SK-MEL-5 (cell line): ENCODE measurements around the gene LRP1. TPM values are rescaled to one million over a fixed set of nuclear protein-coding genes. Genes with fewer than 3 reads are reported as not detected.

Source experiments
- DNase-seq: peaks from one replicate; pipeline ENCODE4 v3.0.0-alpha.2; 2016; ENCODE audit warnings: low read depth, low spot score
- in situ Hi-C: cut with HindIII; loops from 2 replicates; pipeline ENCODE4 v1.10.0; 2016; ENCODE audit warnings: low sequenced_read_pairs, high pct_unique_total_duplicates, low pct_unique_long_range_greater_than_20kb
- total RNA-seq: library from RNA; depleted of rRNA; stranded (reverse); fragments of >200 nt; shearing (Covaris generic); gene quantifications from 2 replicates; pipeline ENCODE4 v1.2.3, GENCODE V29; 2014

LRP1 gene
- total RNA-seq, 1 experiment from 2014 or later, result 4.2 TPM

GRCh38 chr12:57208631-57209282 is 80.5 kb downstream of the LRP1 start:
- in situ Hi-C loops, result no loop called here
- DNase-seq, result no peak

GRCh38 chr12:57209916-57210315 is 81.6 kb downstream of the LRP1 start:
- no peak for DNase-seq
- in situ Hi-C loops, result no loop called here

GRCh38 chr12:57210461-57210860 is 82.2 kb downstream of the LRP1 start:
- no peak for DNase-seq
- in situ Hi-C loops, result no loop called here

GRCh38 chr12:57210926-57211692 is 82.8 kb downstream of the LRP1 start:
- in situ Hi-C loops, result no loop called here
- DNase-seq, result no peak

GRCh38 chr12:57211791-57212700 is 83.8 kb downstream of the LRP1 start:
- DNase-seq, result no peak
- in situ Hi-C loops, result no loop called here

- in situ Hi-C loops, result no loop called here
- DNase-seq, result no peak
Observed at GRCh38 chr12:57212701-57213057, 84.4 kb downstream of the LRP1 start.

- peak; percentile 90 for DNase-seq
- in situ Hi-C loops, result no loop called here
Observed at GRCh38 chr12:57213058-57213715, 84.9 kb downstream of the LRP1 start.

- DNase-seq, result no peak
- in situ Hi-C loops, result no loop called here
Observed at GRCh38 chr12:57213763-57214397, 85.6 kb downstream of the LRP1 start.

- peak; percentile 80 for DNase-seq
- in situ Hi-C loops, result no loop called here
Observed at GRCh38 chr12:57214398-57214781, 86.1 kb downstream of the LRP1 start.

GRCh38 chr12:57215065-57215464 is 86.8 kb downstream of the LRP1 start:
- in situ Hi-C loops, result no loop called here
- DNase-seq, result no peak

- in situ Hi-C loops, result no loop called here
- peak; percentile 41 for DNase-seq
Observed at GRCh38 chr12:57215668-57216013, 87.4 kb downstream of the LRP1 start.

- in situ Hi-C loops, result no loop called here
Observed at GRCh38 chr12:57216014-57216911, 88.0 kb downstream of the LRP1 start, which contains the start of gene NXPH4. Gene NXPH4, plus strand, starts transcription at chr12:57216794. Its CDS starts 176 bp downstream, at chr12:57216970.

GRCh38 chr12:57216921-57217879 is 88.9 kb downstream of the LRP1 start:
- in situ Hi-C loops, result no loop called here
- no peak for DNase-seq

More at GRCh38 chr12:57216014-57216911, 88.0 kb downstream of the LRP1 start, which contains the start of gene NXPH4:
- DNase-seq, result peak; percentile 32

- in situ Hi-C loops, result no loop called here
- no peak for DNase-seq
Observed at GRCh38 chr12:57218030-57218853, 90.0 kb downstream of the LRP1 start.
